GM12878 (cell line): ENCODE data around the gene POLD4. TPM values are rescaled to one million over a fixed set of nuclear protein-coding genes. Genes with fewer than 3 reads are reported as not detected.

Experiments
- ATAC-seq: fragments of 200-7000 bp; cut with Tn5 transposase; 3 replicates; pipeline ENCODE4 v1.9.1; 2020; ENCODE audit warnings: mild to moderate bottlenecking, moderate library complexity
- BruUV-seq: library from RNA; stranded (reverse); fragments of 400-500 nt; replicated peaks from 2 replicates; lab custom pipeline; 2021; lab: Mats Ljungman, UMichigan
- CTCF ChIA-PET: fragments of 300-600 bp; sonication (Branson Sonifier 250); formaldehyde crosslinking; extraction: SDS; loops from one replicate; lab custom pipeline; 2021; ENCODE audit warnings: inconsistent platforms; lab: Yijun Ruan, JAX
- POLR2A ChIA-PET: fragments of 350-600 bp; formaldehyde crosslinking; extraction: SDS; loops from one replicate; lab custom pipeline; 2021; ENCODE audit warnings: inconsistent platforms; lab: Charles Lee
- RAD21 ChIA-PET: fragments of 300-600 bp; sonication (Branson Sonifier 250); formaldehyde crosslinking; loops from one replicate; lab custom pipeline; 2023; ENCODE audit warnings: antibody characterized with exemption; ENCODE audit not compliant: unreplicated experiment; lab: Charles Lee
- SMC1A ChIA-PET: fragments of 300-600 bp; sonication (Branson Sonifier 250); formaldehyde crosslinking; loops from one replicate; lab custom pipeline; 2023; ENCODE audit not compliant: unreplicated experiment, uncharacterized antibody; lab: Charles Lee
- DNase-seq: peaks from one replicate; pipeline ENCODE4 v3.0.0-alpha.2; 2011; ENCODE audit warnings: low read depth, low spot score
- FAIRE-seq: peaks from 3 replicates; lab custom pipeline; 2011; peaks lifted over from hg19 to GRCh38; lab: Jason Lieb, UNC
- H2AFZ ChIP-seq: 2 replicates; pipeline ENCODE4 v1.6.0; 2011; ENCODE audit warnings: low read depth, low read length, control low read depth; ENCODE audit not compliant: control insufficient read depth
- H3K27ac ChIP-seq: 2 replicates; pipeline ENCODE4 v1.5.1; 2011; ENCODE audit warnings: control low read depth; ENCODE audit not compliant: control insufficient read depth, insufficient read depth
- H3K27me3 ChIP-seq, 2 experiments: replicated peaks in 1 of 2; 2 replicates each; pipeline versions ENCODE4 v1.6.0 to v1.6.1; 2011; ENCODE audit warnings: low read length in 1 of 2; ENCODE audit not compliant: control insufficient read depth in 2 of 2, insufficient read depth in 2 of 2
- H3K36me3 ChIP-seq, 2 experiments: 2 replicates each; pipeline ENCODE4 v1.5.1; 2011; ENCODE audit warnings: low read length in 1 of 2; ENCODE audit not compliant: control insufficient read depth in 2 of 2, insufficient read depth in 2 of 2
- H3K4me1 ChIP-seq: 2 replicates; pipeline ENCODE4 v1.6.1; 2011; ENCODE audit warnings: mild to moderate bottlenecking, low read length, moderate library complexity, mixed read lengths; ENCODE audit not compliant: control insufficient read depth, insufficient read depth
- H3K4me2 ChIP-seq: 2 replicates; pipeline ENCODE4 v1.6.0; 2011; ENCODE audit warnings: control low read depth; ENCODE audit not compliant: control insufficient read depth, insufficient read depth
- H3K4me3 ChIP-seq: fragments of 200-600 bp; sonication (generic); 2 replicates; pipeline ENCODE4 v1.5.1; 2016
- H3K79me2 ChIP-seq: 2 replicates; pipeline ENCODE4 v1.6.0; 2011; ENCODE audit warnings: low read length; ENCODE audit not compliant: control insufficient read depth, insufficient read depth
- H3K9ac ChIP-seq: 2 replicates; pipeline ENCODE4 v1.8.0; 2011; ENCODE audit warnings: low read length, control low read depth, mixed read lengths; ENCODE audit not compliant: control insufficient read depth, insufficient read depth
- H3K9me3 ChIP-seq: replicated peaks from 3 replicates; pipeline ENCODE4 v1.5.1; 2011; ENCODE audit warnings: mild to moderate bottlenecking, low read length; ENCODE audit not compliant: control insufficient read depth, insufficient read depth
- H4K20me1 ChIP-seq: 2 replicates; pipeline ENCODE4 v1.6.0; 2011; ENCODE audit not compliant: control insufficient read depth, insufficient read depth
- CTCF ChIP-seq, 3 experiments: IDR thresholded peaks in 2 of 3; conservative IDR thresholded peaks in 1 of 3; 2 replicates each; pipeline ENCODE4 v1.5.1; 2011; ENCODE audit warnings: low read depth in 3 of 3, low read length in 3 of 3, mild to moderate bottlenecking in 3 of 3, control low read depth in 2 of 3, moderate library complexity in 2 of 3, inconsistent platforms in 1 of 3, mixed read lengths in 1 of 3; ENCODE audit not compliant: control insufficient read depth in 2 of 3, insufficient read depth in 1 of 3; ENCODE audit errors: extremely low read depth in 1 of 3
- GABPA ChIP-seq: IDR thresholded peaks from 2 replicates; pipeline ENCODE4 v1.6.1; 2014; ENCODE audit warnings: antibody characterized with exemption, low read depth, mild to moderate bottlenecking, inconsistent platforms
- HDAC6 ChIP-seq: fragments of 200-600 bp; sonication (generic); IDR thresholded peaks from one replicate; pipeline ENCODE4 v1.8.0; 2017; ENCODE audit warnings: antibody characterized with exemption; ENCODE audit not compliant: unreplicated experiment
- MTA2 ChIP-seq: fragments of 450-650 bp; IDR thresholded peaks from 2 replicates; pipeline ENCODE4 v1.6.1; 2016; ENCODE audit warnings: low read depth, mild to moderate bottlenecking, moderate library complexity
- MTA3 ChIP-seq: IDR thresholded peaks from 2 replicates; pipeline ENCODE4 v1.6.1; 2012; ENCODE audit warnings: low read length, inconsistent platforms, borderline replicate concordance
- NBN ChIP-seq: fragments of 450-650 bp; IDR thresholded peaks from 2 replicates; pipeline ENCODE4 v1.6.1; 2016
- RELA ChIP-seq: fragments of 450-650 bp; IDR thresholded peaks from 2 replicates; pipeline ENCODE4 v1.8.0; 2014; ENCODE audit warnings: borderline replicate concordance; ENCODE audit not compliant: partially characterized antibody
- SUZ12 ChIP-seq: fragments of 200-600 bp; sonication (generic); IDR thresholded peaks from one replicate; pipeline ENCODE4 v1.6.1; 2018; ENCODE audit warnings: antibody characterized with exemption, mild to moderate bottlenecking; ENCODE audit not compliant: unreplicated experiment
- WGBS: methylation state at CpG from one replicate; pipeline ENCODE4 v1.1.6; 2016; ENCODE audit warnings: low lambda C conversion rate; ENCODE audit not compliant: insufficient replicate concordance, insufficient coverage; ENCODE audit errors: missing lambda C conversion rate; 5-methylcytosine and 5-hydroxymethylcytosine counted together
- in situ Hi-C: fragments of 300-500 bp; cut with MboI; formaldehyde crosslinking; loops from 9 replicates; pipeline ENCODE4 v1.14.3; 2018; ENCODE audit warnings: mixed read lengths
- intact Hi-C: fragments of 100-400 bp; cut with micrococcal nuclease; formaldehyde crosslinking; loops from one replicate; pipeline ENCODE4 v1.14.2; 2022; ENCODE audit not compliant: unreplicated experiment
- polyA plus RNA-seq, 11 experiments: library from polyadenylated mRNA; depleted of rRNA in 4 of 11; unstranded in 6 of 11; stranded (reverse) in 5 of 11; fragments of >200 nt; fragmentation: Nextera tagmentation in 4 of 11; fragmentation: Illumina TruSeq in 1 of 11; extraction: Ambion mirVana in 4 of 11; extraction: Trizol in 1 of 11; gene quantifications; 1 replicate in 1 of 11; 2 replicates in 10 of 11; pipeline versions ENCODE4 v1.2.1 to v1.2.3, GENCODE V29; 2011 to 2016; ENCODE audit warnings: inconsistent platforms in 2 of 11, missing spikeins in 2 of 11, low read depth in 1 of 11
- total RNA-seq, 4 experiments: library from RNA; depleted of rRNA in 3 of 4; stranded (reverse); fragments of >200 nt in 3 of 4; fragmentation: Illumina TruSeq in 1 of 4; extraction: Trizol in 1 of 4; gene quantifications; 2 replicates each; pipeline versions ENCODE4 v1.2.1 to v1.2.3, GENCODE V29; 2013 to 2021

Gene POLD4
- total and polyA plus RNA-seq, 10 of the 15 experiments (the other 5 are each of a cell fraction or from before 2014, with no cell fraction given): 8.1 to 176 (median 88.1) TPM

DNA sequence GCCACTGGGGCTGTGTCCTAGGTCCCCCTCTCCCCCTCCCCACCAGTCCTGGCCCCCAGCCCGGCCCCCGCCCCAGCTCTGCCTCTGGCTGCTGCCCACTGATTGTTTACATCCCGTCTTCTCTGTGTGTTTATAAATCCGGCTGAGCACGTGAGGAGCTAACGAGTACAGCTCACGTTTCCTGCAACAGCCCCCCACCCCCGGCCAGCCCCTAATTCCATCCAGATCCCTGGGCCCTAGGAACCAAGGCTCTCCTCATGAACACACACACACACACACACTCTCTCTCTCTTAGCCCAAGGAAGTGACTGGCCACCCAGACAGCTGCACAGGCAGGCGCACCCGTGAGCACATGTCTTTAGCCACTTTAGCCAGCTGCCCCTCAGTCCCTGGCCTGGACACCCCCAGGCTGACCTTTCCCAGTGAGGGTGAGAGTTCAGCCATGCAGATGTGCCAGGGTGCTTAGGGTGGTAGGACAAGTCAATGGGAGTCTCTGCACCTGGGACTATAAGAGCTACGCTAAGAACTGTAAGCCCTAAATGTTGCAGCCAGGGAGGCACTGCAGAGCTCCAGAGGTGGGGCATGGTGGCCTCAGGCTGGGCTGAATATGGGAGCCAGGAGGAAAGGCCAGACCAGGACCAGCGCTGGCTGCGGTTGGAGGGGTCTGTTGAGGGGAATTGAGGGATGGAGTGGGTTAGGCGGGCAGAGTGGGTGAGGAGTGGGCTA is 17.2 kb upstream of the POLD4 start:
- Histone ChIP-seq H4K20me1 (peaks cover 8% of the 10 kb centered on the region; the same call in 1 of the 2 replicates), H3K36me3 (no peaks in the 10 kb centered on the region), H2AFZ (no peak overlapping the region), H3K4me3 (no peak overlapping the region), H3K79me2 (no peaks in the 10 kb centered on the region), H3K4me1 (peaks cover 25% of the 10 kb centered on the region), H3K9me3 (no peaks in the 10 kb centered on the region), H3K27me3 (peaks cover 1 to 7% of the 10 kb centered on the region in 2 experiments; a peak in 3 of 4 replicates), H3K27ac (no peak overlapping the region), H3K4me2 (no peak overlapping the region), H3K9ac (no peak overlapping the region)
- ChIA-PET RAD21 (interaction anchor here (1.1 to 6.5 kb wide), 5 partner anchors 11 to 25 kb away, joined by 5 to 122 read pairs (median 11); partner anchors contain the start of gene POLD4), CTCF (interaction anchor here (0.7 to 26.2 kb wide), 6 partner anchors 9 to 235 kb away, joined by 3 to 1301 read pairs (median 22); partner anchors contain the start of genes CLCF1, POLD4 and RAD9A), SMC1A (interaction anchor here (1.0 to 21.3 kb wide), 7 partner anchors 11 to 191 kb away, joined by 3 to 646 read pairs (median 5); partner anchors contain the start of genes POLD4 and TBC1D10C), POLR2A (interaction anchor here (0.5 to 5.1 kb wide), 5 partner anchors 8 to 28 kb away, joined by 3 to 42 read pairs (median 9); partner anchors contain the start of gene POLD4)
- DNase-seq (no peak), FAIRE-seq (no peak), ATAC-seq (no peak)
- BruUV-seq: no TSS peak
- intact Hi-C loops (loop anchor here (2.0 kb wide), 1 partner anchor 14 kb away; no protein-coding TSS in a partner anchor), in situ Hi-C loops (no loop called here)
- 83% methylated on average over 6 of the region's 14 CpGs for WGBS
- no peak for TF ChIP-seq MTA3
- no peak for TF ChIP-seq SUZ12
- no peak for TF ChIP-seq GABPA
- TF ChIP-seq CTCF (IDR thresholded peaks at IDR 0.05 in 2 of 3, conservative IDR thresholded peaks at IDR 0.05 in 1 of 3; ENCODE audit: control insufficient read depth in 2 of 3, extremely low read depth in 1 of 3, insufficient read depth in 1 of 3, low read depth in 3 of 3, low read length in 3 of 3): no peak
- no peak for TF ChIP-seq RELA
- TF ChIP-seq NBN: no peak
- TF ChIP-seq HDAC6: no peak
- no peak for TF ChIP-seq MTA2
